IMR-90 (cell line): ENCODE data around the gene MXRA8.
A peak's percentile ranks its signal among the peaks of the same experiment; 100 is the strongest.

Experiments used
- BHLHE40 ChIP-seq: fragments of 150-350 bp; IDR thresholded peaks from 2 replicates; pipeline ENCODE4 v1.6.1; 2016; ENCODE audit warnings: mild to moderate bottlenecking, low read depth, low read length
- CEBPB ChIP-seq: IDR thresholded peaks from 2 replicates; pipeline ENCODE4 v1.6.1; 2012; ENCODE audit warnings: low read depth, low read length, improper control_type of control experiment
- CHD1 ChIP-seq: IDR thresholded peaks from 2 replicates; pipeline ENCODE4 v1.6.1; 2012; ENCODE audit warnings: low read depth, low read length, improper control_type of control experiment
- CTCF ChIP-seq: conservative IDR thresholded peaks from 2 replicates; pipeline ENCODE4 v1.5.1; 2012; ENCODE audit warnings: mild to moderate bottlenecking, low read depth, low read length, improper control_type of control experiment
- FOS ChIP-seq: fragments of 150-350 bp; IDR thresholded peaks from 2 replicates; pipeline ENCODE4 v1.6.1; 2016; ENCODE audit warnings: low read depth, low read length
- MAZ ChIP-seq: IDR thresholded peaks from 2 replicates; pipeline ENCODE4 v1.6.1; 2012; ENCODE audit warnings: low read depth, mild to moderate bottlenecking, low read length, improper control_type of control experiment, moderate library complexity, borderline replicate concordance
- NFE2L2 ChIP-seq: fragments of 150-350 bp; IDR thresholded peaks from 2 replicates; pipeline ENCODE4 v1.6.1; 2016; ENCODE audit warnings: low read depth, mild to moderate bottlenecking, low read length
- POLR2A ChIP-seq: IDR thresholded peaks from 2 replicates; pipeline ENCODE4 v1.6.1; 2012; ENCODE audit warnings: mild to moderate bottlenecking, low read depth, low read length
- RAD21 ChIP-seq: IDR thresholded peaks from 2 replicates; pipeline ENCODE4 v1.6.1; 2012; ENCODE audit warnings: low read length, improper control_type of control experiment
- RCOR1 ChIP-seq: IDR thresholded peaks from 2 replicates; pipeline ENCODE4 v1.6.1; 2012; ENCODE audit warnings: mild to moderate bottlenecking, low read length, improper control_type of control experiment; ENCODE audit not compliant: insufficient replicate concordance
- RFX5 ChIP-seq: IDR thresholded peaks from 2 replicates; pipeline ENCODE4 v1.8.0; 2012; ENCODE audit warnings: low read depth, mild to moderate bottlenecking, low read length, moderate library complexity
- SMC3 ChIP-seq: fragments of 150-350 bp; IDR thresholded peaks from 2 replicates; pipeline ENCODE4 v1.6.1; 2016; ENCODE audit warnings: low read depth, mild to moderate bottlenecking, antibody characterized with exemption, low read length, moderate library complexity
- TF ChIP-seq, protein P1 (sequence below): fragments of 150-350 bp; IDR thresholded peaks from 2 replicates; pipeline ENCODE4 v1.6.1; 2017; ENCODE audit warnings: mild to moderate bottlenecking, antibody characterized with exemption, low read length, low read depth
- TF ChIP-seq, protein P2 (sequence below): fragments of 150-350 bp; IDR thresholded peaks from 2 replicates; pipeline ENCODE4 v1.6.1; 2016; ENCODE audit warnings: low read depth, mild to moderate bottlenecking, low read length, moderate library complexity, borderline replicate concordance

DNA sequence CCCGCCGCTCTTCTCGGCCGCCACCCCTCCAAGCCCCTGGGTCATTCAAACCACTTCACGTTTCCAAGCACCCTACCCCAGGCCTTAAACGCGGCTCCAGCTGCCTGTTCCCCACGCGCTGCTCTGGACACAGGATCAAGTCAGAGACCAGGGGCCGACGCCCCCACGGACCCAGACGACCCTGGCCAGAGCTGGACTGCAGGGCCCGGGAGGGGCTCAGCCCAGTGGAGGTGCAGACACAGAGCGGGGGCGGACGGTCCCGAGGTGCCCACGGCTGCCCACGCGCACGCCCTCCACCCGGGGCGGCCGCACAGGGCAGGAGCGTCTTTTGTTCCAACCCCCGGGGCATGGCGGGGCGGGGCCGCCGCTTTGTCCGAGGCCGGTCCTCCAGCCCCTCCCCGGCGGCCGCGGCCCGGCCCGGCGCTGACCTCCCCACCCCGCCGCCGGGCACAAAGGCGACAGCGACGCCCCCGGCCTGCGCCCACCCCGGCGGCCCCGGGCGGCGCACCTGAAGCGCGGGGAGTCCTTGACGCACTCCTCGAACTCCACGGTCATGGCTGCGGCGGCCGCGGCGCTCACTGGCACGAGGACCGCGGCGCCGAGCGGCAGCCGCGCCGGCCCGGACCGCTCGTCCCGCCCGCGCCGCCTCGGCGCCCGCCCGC is 51.0 kb downstream of the MXRA8 start:
- TF ChIP-seq CTCF (no peak), POLR2A (peak; percentile 22; the same call in 1 of the 2 replicates), NFE2L2 (no peak), CHD1 (no peak), RCOR1 (no peak), BHLHE40 (no peak), SMC3 (no peak), FOS (no peak), RAD21 (no peak), MAZ (no peak), CEBPB (no peak), RFX5 (no peak)
- TF ChIP-seq, protein P1, sequence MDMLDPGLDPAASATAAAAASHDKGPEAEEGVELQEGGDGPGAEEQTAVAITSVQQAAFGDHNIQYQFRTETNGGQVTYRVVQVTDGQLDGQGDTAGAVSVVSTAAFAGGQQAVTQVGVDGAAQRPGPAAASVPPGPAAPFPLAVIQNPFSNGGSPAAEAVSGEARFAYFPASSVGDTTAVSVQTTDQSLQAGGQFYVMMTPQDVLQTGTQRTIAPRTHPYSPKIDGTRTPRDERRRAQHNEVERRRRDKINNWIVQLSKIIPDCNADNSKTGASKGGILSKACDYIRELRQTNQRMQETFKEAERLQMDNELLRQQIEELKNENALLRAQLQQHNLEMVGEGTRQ: no peak
- TF ChIP-seq, protein P2, sequence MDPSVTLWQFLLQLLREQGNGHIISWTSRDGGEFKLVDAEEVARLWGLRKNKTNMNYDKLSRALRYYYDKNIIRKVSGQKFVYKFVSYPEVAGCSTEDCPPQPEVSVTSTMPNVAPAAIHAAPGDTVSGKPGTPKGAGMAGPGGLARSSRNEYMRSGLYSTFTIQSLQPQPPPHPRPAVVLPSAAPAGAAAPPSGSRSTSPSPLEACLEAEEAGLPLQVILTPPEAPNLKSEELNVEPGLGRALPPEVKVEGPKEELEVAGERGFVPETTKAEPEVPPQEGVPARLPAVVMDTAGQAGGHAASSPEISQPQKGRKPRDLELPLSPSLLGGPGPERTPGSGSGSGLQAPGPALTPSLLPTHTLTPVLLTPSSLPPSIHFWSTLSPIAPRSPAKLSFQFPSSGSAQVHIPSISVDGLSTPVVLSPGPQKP: no peak
